ENCODE data around the gene MLLT3. TPM values are rescaled to one million over a fixed set of nuclear protein-coding genes. Genes with fewer than 3 reads are reported as not detected.

MLLT3 gene
- total and polyA plus RNA-seq, 2 donors: 21.8 to 46.2 TPM

GRCh38 chr9:20507431-20507830, 114.9 kb downstream of the MLLT3 start:
- Histone ChIP-seq H3K4me3 (ENCODE audit: low read length in 2 of 2) (no peak overlapping the region), H3K4me1 (ENCODE audit: control insufficient read depth in 2 of 2, insufficient read depth in 2 of 2, low read length in 2 of 2) (no peaks in the 10 kb centered on the region), H3K27me3 (ENCODE audit: control insufficient read depth in 2 of 2, insufficient read depth in 1 of 2, low read length in 1 of 2) (no peaks in the 10 kb centered on the region), H3K36me3 (ENCODE audit: control insufficient read depth in 2 of 2, insufficient read depth in 2 of 2, low read length in 1 of 2) (no peaks in the 10 kb centered on the region), H3K9me3 (ENCODE audit: control insufficient read depth in 2 of 2, insufficient read depth in 1 of 2, low read length in 1 of 2) (no peaks in the 10 kb centered on the region), H3K27ac (ENCODE audit: low read depth in 1 of 2, low read length in 1 of 2) (no peak overlapping the region)
- WGBS: 30% methylated on average over 1 of the region's 1 CpG
- DNase-seq (ENCODE audit: low read depth in 6 of 9, low spot score in 9 of 9): no peak

GRCh38 chr9:20506099-20506900, 116.0 kb downstream of the MLLT3 start:
- WGBS: 99% methylated on average over 11 of the region's 11 CpGs
- Histone ChIP-seq H3K36me3 (ENCODE audit: control insufficient read depth in 2 of 2, insufficient read depth in 2 of 2, low read length in 1 of 2) (no peaks in the 10 kb centered on the region), H3K27me3 (ENCODE audit: control insufficient read depth in 2 of 2, insufficient read depth in 1 of 2, low read length in 1 of 2) (no peaks in the 10 kb centered on the region), H3K4me3 (ENCODE audit: low read length in 2 of 2) (no peak overlapping the region), H3K4me1 (ENCODE audit: control insufficient read depth in 2 of 2, insufficient read depth in 2 of 2, low read length in 2 of 2) (no peaks in the 10 kb centered on the region), H3K9me3 (ENCODE audit: control insufficient read depth in 2 of 2, insufficient read depth in 1 of 2, low read length in 1 of 2) (no peaks in the 10 kb centered on the region), H3K27ac (ENCODE audit: low read depth in 1 of 2, low read length in 1 of 2) (no peak overlapping the region)
- no peak for DNase-seq (ENCODE audit: low read depth in 6 of 9, low spot score in 9 of 9)

- Histone ChIP-seq H3K4me3 (ENCODE audit: low read length in 2 of 2) (no peak overlapping the region), H3K9me3 (ENCODE audit: control insufficient read depth in 2 of 2, insufficient read depth in 1 of 2, low read length in 1 of 2) (no peaks in the 10 kb centered on the region), H3K27ac (ENCODE audit: low read depth in 1 of 2, low read length in 1 of 2) (no peak overlapping the region), H3K4me1 (ENCODE audit: control insufficient read depth in 2 of 2, insufficient read depth in 2 of 2, low read length in 2 of 2) (no peaks in the 10 kb centered on the region), H3K27me3 (ENCODE audit: control insufficient read depth in 2 of 2, insufficient read depth in 1 of 2, low read length in 1 of 2) (no peaks in the 10 kb centered on the region), H3K36me3 (ENCODE audit: control insufficient read depth in 2 of 2, insufficient read depth in 2 of 2, low read length in 1 of 2) (no peaks in the 10 kb centered on the region)
- DNase-seq (ENCODE audit: low read depth in 6 of 9, low spot score in 9 of 9): no peak
- WGBS: 96% methylated on average over 5 of the region's 5 CpGs
These were observed 116.7 kb downstream of the MLLT3 start for GRCh38 chr9:20505574-20505973.

- no peaks in the 10 kb centered on the region for H3K36me3 ChIP-seq (ENCODE audit: control insufficient read depth in 2 of 2, insufficient read depth in 2 of 2, low read length in 1 of 2)
- WGBS: 94% methylated on average over 1 of the region's 1 CpG
- H3K4me3 ChIP-seq (ENCODE audit: low read length in 2 of 2): no peak overlapping the region
- DNase-seq (ENCODE audit: low read depth in 6 of 9, low spot score in 9 of 9): peak; percentile 12 to 75 (median 37)
- no peaks in the 10 kb centered on the region for H3K9me3 ChIP-seq (ENCODE audit: control insufficient read depth in 2 of 2, insufficient read depth in 1 of 2, low read length in 1 of 2)
- H3K27me3 ChIP-seq (ENCODE audit: control insufficient read depth in 2 of 2, insufficient read depth in 1 of 2, low read length in 1 of 2): no peaks in the 10 kb centered on the region
- H3K4me1 ChIP-seq (ENCODE audit: control insufficient read depth in 2 of 2, insufficient read depth in 2 of 2, low read length in 2 of 2): no peaks in the 10 kb centered on the region
- no peak overlapping the region for H3K27ac ChIP-seq (ENCODE audit: low read depth in 1 of 2, low read length in 1 of 2)
These were observed 117.4 kb downstream of the MLLT3 start for GRCh38 chr9:20504930-20505329.

GRCh38 chr9:20500101-20500500, 122.2 kb downstream of the MLLT3 start:
- H3K9me3 ChIP-seq (ENCODE audit: control insufficient read depth in 2 of 2, insufficient read depth in 1 of 2, low read length in 1 of 2): no peaks in the 10 kb centered on the region
- no peaks in the 10 kb centered on the region for H3K4me1 ChIP-seq (ENCODE audit: control insufficient read depth in 2 of 2, insufficient read depth in 2 of 2, low read length in 2 of 2)
- H3K27me3 ChIP-seq (ENCODE audit: control insufficient read depth in 2 of 2, insufficient read depth in 1 of 2, low read length in 1 of 2): no peaks in the 10 kb centered on the region
- no peak overlapping the region for H3K4me3 ChIP-seq (ENCODE audit: low read length in 2 of 2)
- H3K36me3 ChIP-seq (ENCODE audit: control insufficient read depth in 2 of 2, insufficient read depth in 2 of 2, low read length in 1 of 2): no peaks in the 10 kb centered on the region
- 98% methylated on average over 2 of the region's 2 CpGs for WGBS
- no peak overlapping the region for H3K27ac ChIP-seq (ENCODE audit: low read depth in 1 of 2, low read length in 1 of 2)
- DNase-seq (ENCODE audit: low read depth in 6 of 9, low spot score in 9 of 9): no peak

GRCh38 chr9:20499013-20499412, 123.3 kb downstream of the MLLT3 start:
- DNase-seq (ENCODE audit: low read depth in 6 of 9, low spot score in 9 of 9): no peak
- Histone ChIP-seq H3K9me3 (ENCODE audit: control insufficient read depth in 2 of 2, insufficient read depth in 1 of 2, low read length in 1 of 2) (no peaks in the 10 kb centered on the region), H3K36me3 (ENCODE audit: control insufficient read depth in 2 of 2, insufficient read depth in 2 of 2, low read length in 1 of 2) (no peaks in the 10 kb centered on the region), H3K27ac (ENCODE audit: low read depth in 1 of 2, low read length in 1 of 2) (no peak overlapping the region), H3K4me3 (ENCODE audit: low read length in 2 of 2) (no peak overlapping the region), H3K4me1 (ENCODE audit: control insufficient read depth in 2 of 2, insufficient read depth in 2 of 2, low read length in 2 of 2) (no peaks in the 10 kb centered on the region), H3K27me3 (ENCODE audit: control insufficient read depth in 2 of 2, insufficient read depth in 1 of 2, low read length in 1 of 2) (no peaks in the 10 kb centered on the region)

GRCh38 chr9:20496328-20496727, 126.0 kb downstream of the MLLT3 start:
- H3K27me3 ChIP-seq (ENCODE audit: control insufficient read depth in 2 of 2, insufficient read depth in 1 of 2, low read length in 1 of 2): no peaks in the 10 kb centered on the region
- no peaks in the 10 kb centered on the region for H3K36me3 ChIP-seq (ENCODE audit: control insufficient read depth in 2 of 2, insufficient read depth in 2 of 2, low read length in 1 of 2)
- no peaks in the 10 kb centered on the region for H3K4me1 ChIP-seq (ENCODE audit: control insufficient read depth in 2 of 2, insufficient read depth in 2 of 2, low read length in 2 of 2)
- WGBS: 96% methylated on average over 2 of the region's 2 CpGs
- H3K9me3 ChIP-seq (ENCODE audit: control insufficient read depth in 2 of 2, insufficient read depth in 1 of 2, low read length in 1 of 2): no peaks in the 10 kb centered on the region
- DNase-seq (ENCODE audit: low read depth in 6 of 9, low spot score in 9 of 9): no peak
- no peak overlapping the region for H3K27ac ChIP-seq (ENCODE audit: low read depth in 1 of 2, low read length in 1 of 2)
- H3K4me3 ChIP-seq (ENCODE audit: low read length in 2 of 2): no peak overlapping the region

GRCh38 chr9:20495098-20495497, 127.2 kb downstream of the MLLT3 start:
- Histone ChIP-seq H3K4me3 (ENCODE audit: low read length in 2 of 2) (no peak overlapping the region), H3K27ac (ENCODE audit: low read depth in 1 of 2, low read length in 1 of 2) (no peak overlapping the region), H3K27me3 (ENCODE audit: control insufficient read depth in 2 of 2, insufficient read depth in 1 of 2, low read length in 1 of 2) (no peaks in the 10 kb centered on the region), H3K36me3 (ENCODE audit: control insufficient read depth in 2 of 2, insufficient read depth in 2 of 2, low read length in 1 of 2) (no peaks in the 10 kb centered on the region), H3K4me1 (ENCODE audit: control insufficient read depth in 2 of 2, insufficient read depth in 2 of 2, low read length in 2 of 2) (no peaks in the 10 kb centered on the region), H3K9me3 (ENCODE audit: control insufficient read depth in 2 of 2, insufficient read depth in 1 of 2, low read length in 1 of 2) (no peaks in the 10 kb centered on the region)
- 96% methylated on average over 3 of the region's 3 CpGs for WGBS
- no peak for DNase-seq (ENCODE audit: low read depth in 6 of 9, low spot score in 9 of 9)

- 98% methylated on average over 1 of the region's 1 CpG for WGBS
- no peaks in the 10 kb centered on the region for H3K9me3 ChIP-seq (ENCODE audit: control insufficient read depth in 2 of 2, insufficient read depth in 1 of 2, low read length in 1 of 2)
- H3K27ac ChIP-seq (ENCODE audit: low read depth in 1 of 2, low read length in 1 of 2): no peak overlapping the region
- no peaks in the 10 kb centered on the region for H3K36me3 ChIP-seq (ENCODE audit: control insufficient read depth in 2 of 2, insufficient read depth in 2 of 2, low read length in 1 of 2)
- H3K4me1 ChIP-seq (ENCODE audit: control insufficient read depth in 2 of 2, insufficient read depth in 2 of 2, low read length in 2 of 2): no peaks in the 10 kb centered on the region
- DNase-seq (ENCODE audit: low read depth in 6 of 9, low spot score in 9 of 9): no peak
- no peaks in the 10 kb centered on the region for H3K27me3 ChIP-seq (ENCODE audit: control insufficient read depth in 2 of 2, insufficient read depth in 1 of 2, low read length in 1 of 2)
- H3K4me3 ChIP-seq (ENCODE audit: low read length in 2 of 2): no peak overlapping the region
These were observed 128.3 kb downstream of the MLLT3 start for GRCh38 chr9:20494035-20494434.

Measured in thymus (tissue), 11 donors.